ENCODE results near the gene TRABD2B.

The TRABD2B gene

GRCh38 chr1:47785561-47786271 lies 211.5 kb downstream of the TRABD2B start:
- Mint-ChIP-seq H3K27ac (peak overlapping the region in 1 of 3 experiments; percentile 67), H3K4me3 (no peak overlapping the region), H3K36me3 (ENCODE audit: low read depth) (peaks cover 22% of the 10 kb centered on the region), H3K27me3 (ENCODE audit: low read depth) (peaks cover 40% of the 10 kb centered on the region), H3K9me3 (no peaks in the 10 kb centered on the region), H3K4me1 (peaks cover 57% of the 10 kb centered on the region)
- TF ChIP-seq CTCF (IDR thresholded peaks at IDR 0.05; ENCODE audit: unreplicated experiment in 3 of 3): peak in 2 of 3 experiments; percentile 31 to 41

GRCh38 chr1:47785118-47785517 lies 212.1 kb downstream of the TRABD2B start:
- H3K4me1 Mint-ChIP-seq: peaks cover 57% of the 10 kb centered on the region
- peaks cover 22% of the 10 kb centered on the region for H3K36me3 Mint-ChIP-seq (ENCODE audit: low read depth)
- peak in 1 of 3 experiments; percentile 5 for TF ChIP-seq CTCF (IDR thresholded peaks at IDR 0.05; ENCODE audit: unreplicated experiment in 3 of 3)
- peak overlapping the region in 1 of 3 experiments; percentile 30 for H3K27ac Mint-ChIP-seq
- peaks cover 40% of the 10 kb centered on the region for H3K27me3 Mint-ChIP-seq (ENCODE audit: low read depth)
- H3K9me3 Mint-ChIP-seq: no peaks in the 10 kb centered on the region
- H3K4me3 Mint-ChIP-seq: no peak overlapping the region

GRCh38 chr1:47784497-47784822 lies 212.7 kb downstream of the TRABD2B start:
- peaks cover 54% of the 10 kb centered on the region for H3K4me1 Mint-ChIP-seq
- TF ChIP-seq CTCF (IDR thresholded peaks at IDR 0.05; ENCODE audit: unreplicated experiment in 3 of 3): no peak
- no peaks in the 10 kb centered on the region for H3K9me3 Mint-ChIP-seq
- no peak overlapping the region for H3K4me3 Mint-ChIP-seq
- H3K27me3 Mint-ChIP-seq (ENCODE audit: low read depth): peaks cover 39% of the 10 kb centered on the region
- peak overlapping the region; percentile 25 to 56 (median 30) for H3K27ac Mint-ChIP-seq
- H3K36me3 Mint-ChIP-seq (ENCODE audit: low read depth): peaks cover 22% of the 10 kb centered on the region

GRCh38 chr1:47783638-47784496 lies 213.3 kb downstream of the TRABD2B start:
- Mint-ChIP-seq H3K36me3 (ENCODE audit: low read depth) (peaks cover 22% of the 10 kb centered on the region), H3K27ac (peak overlapping the region; percentile 25 to 66 (median 56)), H3K27me3 (ENCODE audit: low read depth) (peaks cover 33% of the 10 kb centered on the region), H3K9me3 (no peaks in the 10 kb centered on the region), H3K4me3 (no peak overlapping the region), H3K4me1 (peaks cover 48% of the 10 kb centered on the region)
- TF ChIP-seq CTCF (IDR thresholded peaks at IDR 0.05; ENCODE audit: unreplicated experiment in 3 of 3): no peak

- Mint-ChIP-seq H3K9me3 (no peaks in the 10 kb centered on the region), H3K27ac (peak overlapping the region in 2 of 3 experiments; percentile 66 to 83), H3K36me3 (ENCODE audit: low read depth) (peaks cover 23% of the 10 kb centered on the region)
These were observed 214.6 kb downstream of the TRABD2B start for GRCh38 chr1:47782414-47783166.

More at GRCh38 chr1:47782414-47783166, 214.6 kb downstream of the TRABD2B start:
- Mint-ChIP-seq H3K4me1 (peaks cover 42% of the 10 kb centered on the region), H3K4me3 (peak overlapping the region in 1 of 3 experiments; percentile 10), H3K27me3 (ENCODE audit: low read depth) (peaks cover 37% of the 10 kb centered on the region)
- no peak for TF ChIP-seq CTCF (IDR thresholded peaks at IDR 0.05; ENCODE audit: unreplicated experiment in 3 of 3)

All from nephron (organoid).